NCI-H2227 treated with DMSO at 0.1 percent for 48 hours (cell line): ENCODE measurements around the gene LRP5.
"Not testable (repeated sequence)": the region's sequence is repeated elsewhere in the genome, so short reads cannot be mapped to it uniquely, and the experiment has no call there.

ENCODE experiments used
- DNase-seq: peaks from one replicate; lab custom pipeline; 2025; lab: John Stamatoyannopoulos, UW

Gene LRP5

GRCh38 chr11:68469122-68469521 is 156.7 kb downstream of the LRP5 start:
- DNase-seq, result no peak

- no peak for DNase-seq
Measured at GRCh38 chr11:68469642-68470041, 157.3 kb downstream of the LRP5 start.

- peak; percentile 64 for DNase-seq
Measured at GRCh38 chr11:68470304-68470811, 158.0 kb downstream of the LRP5 start.

- DNase-seq, result no peak
Measured at GRCh38 chr11:68471360-68472340, 159.3 kb downstream of the LRP5 start.

GRCh38 chr11:68472778-68473177 is 160.4 kb downstream of the LRP5 start:
- no peak for DNase-seq

GRCh38 chr11:68473693-68474092 is 161.3 kb downstream of the LRP5 start:
- no peak for DNase-seq

- not testable (repeated sequence) for DNase-seq
Measured at GRCh38 chr11:68475626-68476025, 163.2 kb downstream of the LRP5 start.

GRCh38 chr11:68479390-68479789 is 167.0 kb downstream of the LRP5 start:
- no peak for DNase-seq

GRCh38 chr11:68480193-68480592 is 167.8 kb downstream of the LRP5 start:
- no peak for DNase-seq

GRCh38 chr11:68480852-68481510 is 168.6 kb downstream of the LRP5 start:
- DNase-seq, result no peak

- DNase-seq, result no peak
Measured at GRCh38 chr11:68481579-68482240, 169.3 kb downstream of the LRP5 start.

- no peak for DNase-seq
Measured at GRCh38 chr11:68488623-68489022, 176.2 kb downstream of the LRP5 start.

GRCh38 chr11:68495220-68495729 is 182.9 kb downstream of the LRP5 start:
- DNase-seq, result no peak

GRCh38 chr11:68495872-68496271 is 183.5 kb downstream of the LRP5 start:
- DNase-seq, result no peak

- DNase-seq, result no peak
Measured at GRCh38 chr11:68497761-68498160, 185.4 kb downstream of the LRP5 start.

- no peak for DNase-seq
Measured at GRCh38 chr11:68498321-68498720, 185.9 kb downstream of the LRP5 start.
